Measurements from ENCODE around the gene CTRB1.

- TF ChIP-seq, protein P1, sequence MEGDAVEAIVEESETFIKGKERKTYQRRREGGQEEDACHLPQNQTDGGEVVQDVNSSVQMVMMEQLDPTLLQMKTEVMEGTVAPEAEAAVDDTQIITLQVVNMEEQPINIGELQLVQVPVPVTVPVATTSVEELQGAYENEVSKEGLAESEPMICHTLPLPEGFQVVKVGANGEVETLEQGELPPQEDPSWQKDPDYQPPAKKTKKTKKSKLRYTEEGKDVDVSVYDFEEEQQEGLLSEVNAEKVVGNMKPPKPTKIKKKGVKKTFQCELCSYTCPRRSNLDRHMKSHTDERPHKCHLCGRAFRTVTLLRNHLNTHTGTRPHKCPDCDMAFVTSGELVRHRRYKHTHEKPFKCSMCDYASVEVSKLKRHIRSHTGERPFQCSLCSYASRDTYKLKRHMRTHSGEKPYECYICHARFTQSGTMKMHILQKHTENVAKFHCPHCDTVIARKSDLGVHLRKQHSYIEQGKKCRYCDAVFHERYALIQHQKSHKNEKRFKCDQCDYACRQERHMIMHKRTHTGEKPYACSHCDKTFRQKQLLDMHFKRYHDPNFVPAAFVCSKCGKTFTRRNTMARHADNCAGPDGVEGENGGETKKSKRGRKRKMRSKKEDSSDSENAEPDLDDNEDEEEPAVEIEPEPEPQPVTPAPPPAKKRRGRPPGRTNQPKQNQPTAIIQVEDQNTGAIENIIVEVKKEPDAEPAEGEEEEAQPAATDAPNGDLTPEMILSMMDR (conservative IDR thresholded peaks at IDR 0.05) = no peak
- TF ChIP-seq ZFX (IDR thresholded peaks at IDR 0.05) = no peak
Measured at GRCh38 chr16:75225678-75226515, 7.1 kb downstream of the CTRB1 start.
